ENCODE data around the gene UNC13B. TPM values are rescaled to one million over a fixed set of nuclear protein-coding genes. Genes with fewer than 3 reads are reported as not detected.

Gene UNC13B
- total and polyA plus RNA-seq, 7 donors = 7.0 to 12.9 (median 10.5) TPM

DNA sequence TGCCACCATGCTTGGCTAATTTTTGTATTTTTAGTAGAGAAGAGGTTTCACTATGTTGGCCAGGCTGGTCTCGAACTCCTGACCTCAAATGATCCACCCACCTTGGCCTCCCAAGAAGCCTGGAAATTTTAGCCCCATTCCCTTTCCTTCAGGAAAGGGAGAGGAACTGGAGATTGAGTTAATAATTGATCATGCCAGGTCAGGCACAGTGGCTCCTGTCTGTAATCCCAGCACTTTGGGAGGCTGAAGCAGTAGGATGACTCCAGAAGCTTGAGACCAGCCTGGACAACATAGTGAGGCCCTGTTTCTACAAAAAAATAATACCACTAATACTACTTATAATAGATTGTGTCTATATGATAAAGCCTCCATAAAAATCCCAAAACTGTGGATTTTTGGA is 124.6 kb downstream of the UNC13B start:
- Histone ChIP-seq H3K4me1 (peaks cover 19% of the 10 kb centered on the region), H3K9me3 (no peaks in the 10 kb centered on the region), H3K36me3 (ENCODE audit: insufficient read depth in 1 of 2, low read depth in 1 of 2) (no peaks in the 10 kb centered on the region), H3K27ac (no peak overlapping the region), H3K27me3 (ENCODE audit: insufficient read depth in 3 of 3, low read length in 2 of 3) (no peaks in the 10 kb centered on the region), H3K4me3 (no peak overlapping the region)
- 84 to 96% (median 95%) methylated on average over 1 of the region's 1 CpG for WGBS, 3 donors
- intact Hi-C loops (cut with DNase I) = no loop called here
- ATAC-seq (no peak), DNase-seq (no peak)
- TF ChIP-seq CTCF (IDR thresholded peaks at IDR 0.05) = no peak

GRCh38 chr9:35287987-35288632 is 126.3 kb downstream of the UNC13B start:
- TF ChIP-seq CTCF (IDR thresholded peaks at IDR 0.05) = no peak
- Histone ChIP-seq H3K27ac (no peak overlapping the region), H3K36me3 (ENCODE audit: insufficient read depth in 1 of 2, low read depth in 1 of 2) (no peaks in the 10 kb centered on the region), H3K4me1 (peaks cover 32% of the 10 kb centered on the region), H3K9me3 (no peaks in the 10 kb centered on the region), H3K4me3 (no peak overlapping the region), H3K27me3 (ENCODE audit: insufficient read depth in 3 of 3, low read length in 2 of 3) (no peaks in the 10 kb centered on the region)
- 89 to 94% (median 91%) methylated on average over 3 of the region's 3 CpGs for WGBS, 3 donors
- intact Hi-C loops (cut with DNase I) = no loop called here
- peak in 2 of 4 donors; percentile 56 to 67 for ATAC-seq
- no peak for DNase-seq

DNA sequence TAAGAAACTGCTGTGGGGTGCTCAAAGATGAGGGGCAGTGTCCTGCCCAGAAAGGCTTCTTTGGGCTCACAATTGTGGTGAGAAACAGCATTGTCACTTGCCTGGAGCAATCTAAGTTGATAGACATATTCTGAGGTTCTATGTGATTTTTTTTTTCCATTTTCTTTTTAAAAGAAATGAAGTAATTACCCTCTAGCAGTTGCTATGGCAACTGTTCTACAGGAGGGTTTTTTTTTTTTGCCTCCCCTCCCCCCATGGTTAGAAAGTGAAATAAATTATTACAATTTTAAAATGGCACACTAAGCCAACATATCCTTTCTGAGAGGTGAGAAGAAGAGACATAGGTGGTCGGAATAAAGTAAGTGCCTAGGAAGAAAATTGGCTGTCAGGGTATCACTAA is 127.0 kb downstream of the UNC13B start:
- H3K9me3 ChIP-seq = no peaks in the 10 kb centered on the region
- no peak for TF ChIP-seq CTCF (IDR thresholded peaks at IDR 0.05)
- ATAC-seq (no peak), DNase-seq (no peak)
- no peak overlapping the region for H3K27ac ChIP-seq
- H3K4me1 ChIP-seq = peaks cover 35% of the 10 kb centered on the region
- intact Hi-C loops (cut with DNase I) = no loop called here
- 75 to 97% (median 94%) methylated on average over 1 of the region's 1 CpG for WGBS, 3 donors
- no peak overlapping the region for H3K4me3 ChIP-seq
- no peaks in the 10 kb centered on the region for H3K27me3 ChIP-seq (ENCODE audit: insufficient read depth in 3 of 3, low read length in 2 of 3)
- no peaks in the 10 kb centered on the region for H3K36me3 ChIP-seq (ENCODE audit: insufficient read depth in 1 of 2, low read depth in 1 of 2)

- H3K4me3 ChIP-seq = no peak overlapping the region
- no peak for DNase-seq
- WGBS, 3 donors = 50 to 74% (median 51%) methylated on average over 2 of the region's 2 CpGs
- peaks cover 29% of the 10 kb centered on the region for H3K4me1 ChIP-seq
- H3K9me3 ChIP-seq = no peaks in the 10 kb centered on the region
- H3K27ac ChIP-seq = no peak overlapping the region
- ATAC-seq = no peak
- peaks cover 0 to 10% of the 10 kb centered on the region in 2 donors for H3K36me3 ChIP-seq (ENCODE audit: insufficient read depth in 1 of 2, low read depth in 1 of 2)
- H3K27me3 ChIP-seq (ENCODE audit: insufficient read depth in 3 of 3, low read length in 2 of 3) = no peaks in the 10 kb centered on the region
- TF ChIP-seq CTCF (IDR thresholded peaks at IDR 0.05) = no peak
- intact Hi-C loops (cut with DNase I) = loop anchor here in 1 of 2 donors (10.0 kb wide), 2 partner anchors 59 to 271 kb away; a partner anchor contains a TSS
Measured at GRCh38 chr9:35293376-35293964, 131.7 kb downstream of the UNC13B start.

Measured in psoas muscle (tissue), 8 donors.